ENCODE data around the gene SYMPK.

The SYMPK gene

GRCh38 chr19:45866400-45867176 is 3.6 kb upstream of the SYMPK start:
- no peak for DNase-seq

- DNase-seq, result no peak
These were observed 2.5 kb upstream of the SYMPK start for GRCh38 chr19:45865269-45865948.

GRCh38 chr19:45864629-45865082 is 1.7 kb upstream of the SYMPK start:
- DNase-seq, result no peak

GRCh38 chr19:45863840-45864628 is 1.1 kb upstream of the SYMPK start, which contains the start of gene FOXA3:
TSS of gene FOXA3 (plus strand) at chr19:45864326. CDS start at chr19:45864457, 131 bp downstream.
- DNase-seq, result peak; percentile 38

GRCh38 chr19:45863335-45863839 is 440 bp upstream of the SYMPK start:
- DNase-seq, result no peak

GRCh38 chr19:45862271-45862563 is 730 bp downstream of the SYMPK start:
- no peak for DNase-seq

- no peak for DNase-seq
These were observed 2.3 kb downstream of the SYMPK start for GRCh38 chr19:45860359-45861259.

GRCh38 chr19:45854167-45854778 is 8.7 kb downstream of the SYMPK start:
- no peak for DNase-seq

GRCh38 chr19:45852983-45853382 is 10.0 kb downstream of the SYMPK start:
- no peak for DNase-seq

GRCh38 chr19:45852145-45852750 is 10.7 kb downstream of the SYMPK start:
- no peak for DNase-seq

- DNase-seq, result no peak
These were observed 14.0 kb downstream of the SYMPK start for GRCh38 chr19:45848922-45849321.

- DNase-seq, result no peak
These were observed 15.3 kb downstream of the SYMPK start for GRCh38 chr19:45847663-45848062.

GRCh38 chr19:45842198-45842597 is 20.7 kb downstream of the SYMPK start:
- no peak for DNase-seq

- DNase-seq, result no peak
These were observed 28.0 kb downstream of the SYMPK start for GRCh38 chr19:45834970-45835369.

- no peak for DNase-seq
These were observed 34.0 kb downstream of the SYMPK start for GRCh38 chr19:45828945-45829344.

- DNase-seq, result no peak
These were observed 34.4 kb downstream of the SYMPK start for GRCh38 chr19:45828523-45828922.

GRCh38 chr19:45827459-45828093 is 35.4 kb downstream of the SYMPK start:
- no peak for DNase-seq

GRCh38 chr19:45826934-45827333 is 36.0 kb downstream of the SYMPK start:
- DNase-seq, result no peak

GRCh38 chr19:45825917-45826893 is 36.7 kb downstream of the SYMPK start:
- DNase-seq, result no peak

GRCh38 chr19:45825263-45825605 is 37.7 kb downstream of the SYMPK start:
- DNase-seq, result no peak

All from NCI-H1694 treated with DMSO at 0.1 percent for 48 hours (cell line).